HG02610 (cell line): ENCODE results near the gene APBB1IP.
"Not testable (repeated sequence)": the region's sequence is repeated elsewhere in the genome, so short reads cannot be mapped to it uniquely, and the experiment has no call there.

Source experiments
- ATAC-seq: cut with Tn5 transposase; IDR thresholded peaks from one replicate; pipeline ENCODE4 v1.9.1; 2021; ENCODE audit warnings: mild to moderate bottlenecking, moderate library complexity; ENCODE audit not compliant: unreplicated experiment

Gene APBB1IP

GRCh38 chr10:26550774-26551526, 112.8 kb downstream of the APBB1IP start:
- ATAC-seq = no peak

- no peak for ATAC-seq
These were observed 116.1 kb downstream of the APBB1IP start for GRCh38 chr10:26554246-26554645.

GRCh38 chr10:26555719-26556368, 117.7 kb downstream of the APBB1IP start:
- ATAC-seq = no peak

GRCh38 chr10:26556748-26557640, 118.9 kb downstream of the APBB1IP start:
- no peak for ATAC-seq

- no peak for ATAC-seq
These were observed 119.5 kb downstream of the APBB1IP start for GRCh38 chr10:26557641-26558014.

GRCh38 chr10:26566525-26567350, 128.6 kb downstream of the APBB1IP start:
- no peak for ATAC-seq

- ATAC-seq = no peak
These were observed 129.2 kb downstream of the APBB1IP start for GRCh38 chr10:26567351-26567721.

- ATAC-seq = no peak
These were observed 133.5 kb downstream of the APBB1IP start for GRCh38 chr10:26571655-26572054.

GRCh38 chr10:26573674-26574073, 135.5 kb downstream of the APBB1IP start:
- no peak for ATAC-seq

- ATAC-seq = peak; percentile 80
These were observed 136.6 kb downstream of the APBB1IP start for GRCh38 chr10:26574783-26575182.

GRCh38 chr10:26578371-26578770, 140.2 kb downstream of the APBB1IP start:
- not testable (repeated sequence) for ATAC-seq

- no peak for ATAC-seq
These were observed 141.3 kb downstream of the APBB1IP start for GRCh38 chr10:26579256-26580063.

GRCh38 chr10:26586211-26586610, 148.1 kb downstream of the APBB1IP start:
- ATAC-seq = no peak

- ATAC-seq = no peak
These were observed 150.5 kb downstream of the APBB1IP start for GRCh38 chr10:26588611-26589010.

GRCh38 chr10:26589813-26590212, 151.7 kb downstream of the APBB1IP start:
- not testable (repeated sequence) for ATAC-seq

GRCh38 chr10:26593896-26594295, 155.8 kb downstream of the APBB1IP start:
- no peak for ATAC-seq

GRCh38 chr10:26603283-26603682, 165.1 kb downstream of the APBB1IP start:
- not testable (repeated sequence) for ATAC-seq

- ATAC-seq = not testable (repeated sequence)
These were observed 166.4 kb downstream of the APBB1IP start for GRCh38 chr10:26604320-26605093.

- ATAC-seq = peak; percentile 70
These were observed 168.3 kb downstream of the APBB1IP start for GRCh38 chr10:26606389-26606877.
